HG02610 (cell line): ENCODE data around the gene CRACR2B.

Experiments used
- ATAC-seq: cut with Tn5 transposase; IDR thresholded peaks from one replicate; pipeline ENCODE4 v1.9.1; 2021; ENCODE audit warnings: mild to moderate bottlenecking, moderate library complexity; ENCODE audit not compliant: unreplicated experiment

Gene CRACR2B

GRCh38 chr11:810040-810567 lies 17.6 kb upstream of the CRACR2B start:
- no peak for ATAC-seq

GRCh38 chr11:811446-812245 lies 16.1 kb upstream of the CRACR2B start:
- ATAC-seq, result no peak

GRCh38 chr11:812390-812789 lies 15.3 kb upstream of the CRACR2B start:
- ATAC-seq, result no peak

DNA sequence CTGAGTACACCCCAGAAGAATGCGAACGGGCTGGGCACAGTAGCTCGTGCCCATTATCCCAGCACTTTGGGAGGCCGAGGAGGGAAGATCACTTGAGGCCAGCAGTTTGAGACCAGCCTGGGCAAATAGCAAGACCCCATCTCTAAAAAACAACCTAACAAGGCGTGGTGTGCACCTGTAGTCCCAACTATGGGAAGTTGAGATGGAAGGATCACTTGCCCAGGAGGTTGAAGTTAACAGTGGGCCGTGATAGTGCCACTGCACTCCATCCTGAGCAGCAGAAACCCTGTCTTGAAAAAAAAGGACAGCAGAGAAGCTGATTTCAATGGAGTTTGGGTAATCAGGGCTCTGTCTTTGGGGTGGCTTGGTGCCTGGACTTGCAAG lies 14.7 kb upstream of the CRACR2B start:
- ATAC-seq, result no peak

- no peak for ATAC-seq
These were observed 14.1 kb upstream of the CRACR2B start for GRCh38 chr11:813456-814096.

GRCh38 chr11:815675-816432 lies 11.9 kb upstream of the CRACR2B start:
- ATAC-seq, result no peak

DNA sequence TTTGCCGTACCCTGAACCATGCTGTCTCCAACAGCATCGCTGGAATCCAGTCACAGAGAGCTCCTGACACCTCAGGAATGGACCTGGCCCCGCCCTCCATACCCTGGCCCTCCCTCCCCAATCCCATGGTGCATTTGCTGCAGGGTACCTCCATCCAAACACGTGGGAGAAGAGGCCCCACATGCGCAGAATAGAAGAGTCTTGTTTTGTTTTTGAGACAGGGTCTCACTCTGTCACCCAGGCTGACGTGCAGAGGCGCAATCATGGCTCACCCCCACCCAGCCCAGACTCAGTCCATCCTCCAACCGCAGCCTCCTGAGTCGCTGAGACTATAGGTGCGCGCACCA lies 11.3 kb upstream of the CRACR2B start:
- no peak for ATAC-seq

GRCh38 chr11:818396-819128 lies 9.2 kb upstream of the CRACR2B start, which contains the start of gene PNPLA2:
TSS of gene PNPLA2 (plus strand) at chr11:818914. CDS start at chr11:819719, 805 bp downstream.
- ATAC-seq, result no peak

DNA sequence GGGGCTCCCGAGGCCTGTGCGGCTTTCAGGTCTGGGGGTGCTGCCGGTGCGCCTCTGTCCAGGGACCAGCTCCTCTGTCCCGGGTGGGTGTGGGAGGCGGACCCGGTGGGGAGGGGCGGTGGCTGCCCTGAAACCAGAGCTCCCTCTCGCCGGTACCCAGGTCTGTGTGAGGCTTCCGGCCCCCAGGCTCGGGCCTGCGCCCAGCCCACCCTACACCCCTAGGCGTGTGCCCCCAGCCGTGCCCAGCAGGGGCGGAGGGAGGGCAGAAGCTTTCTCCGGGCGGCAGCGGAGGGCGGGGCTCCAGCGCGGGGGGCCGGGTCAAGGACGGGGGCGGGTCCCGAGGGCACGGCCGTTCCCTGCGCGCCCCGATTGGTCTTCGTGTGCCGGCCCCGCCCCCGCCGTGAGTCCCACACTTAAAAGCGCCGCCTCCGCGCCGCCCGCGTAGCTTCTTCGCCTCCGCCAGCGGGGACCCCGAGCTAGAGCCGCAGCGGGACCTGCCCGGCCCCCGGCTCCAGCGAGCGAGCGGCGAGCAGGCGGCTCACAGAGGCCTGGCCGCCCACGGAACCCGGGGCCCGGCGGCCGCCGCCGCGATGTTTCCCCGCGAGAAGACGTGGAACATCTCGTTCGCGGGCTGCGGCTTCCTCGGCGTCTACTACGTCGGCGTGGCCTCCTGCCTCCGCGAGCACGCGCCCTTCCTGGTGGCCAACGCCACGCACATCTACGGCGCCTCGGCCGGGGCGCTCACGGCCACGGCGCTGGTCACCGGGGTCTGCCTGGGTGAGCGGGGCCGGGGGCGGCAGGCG lies 8.4 kb upstream of the CRACR2B start:
- peak; percentile 62 for ATAC-seq

GRCh38 chr11:819943-820649 lies 7.6 kb upstream of the CRACR2B start:
- peak; percentile 55 for ATAC-seq

GRCh38 chr11:820655-821511 lies 6.8 kb upstream of the CRACR2B start:
- ATAC-seq, result no peak

GRCh38 chr11:821512-822371 lies 6.0 kb upstream of the CRACR2B start:
- ATAC-seq, result no peak

- no peak for ATAC-seq
These were observed 4.1 kb upstream of the CRACR2B start for GRCh38 chr11:823441-824291.

- no peak for ATAC-seq
These were observed 3.3 kb upstream of the CRACR2B start for GRCh38 chr11:824292-824880.

DNA sequence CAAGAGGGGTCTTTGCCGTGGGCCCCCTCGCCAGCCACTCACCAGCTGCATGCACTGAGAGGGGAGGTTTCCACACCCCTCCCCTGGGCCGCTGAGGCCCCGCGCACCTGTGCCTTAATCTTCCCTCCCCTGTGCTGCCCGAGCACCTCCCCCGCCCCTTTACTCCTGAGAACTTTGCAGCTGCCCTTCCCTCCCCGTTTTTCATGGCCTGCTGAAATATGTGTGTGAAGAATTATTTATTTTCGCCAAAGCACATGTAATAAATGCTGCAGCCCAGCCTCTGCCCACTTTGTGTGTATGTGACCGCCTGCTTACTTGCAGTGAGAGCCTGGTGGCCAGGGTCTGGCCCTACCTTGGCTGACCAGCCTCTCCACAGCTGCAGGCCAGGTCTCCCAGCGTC lies 2.8 kb upstream of the CRACR2B start:
- no peak for ATAC-seq
